ENCODE data around the gene TRIM5.
"Not testable (repeated sequence)": the region's sequence is repeated elsewhere in the genome, so short reads cannot be mapped to it uniquely, and the experiment has no call there.

TRIM5 gene

GRCh38 chr11:5684646-5685362 is at the start of gene TRIM5:
Gene TRIM5, minus strand, starts transcription at chr11:5685074. Its CDS starts 4,897 bp downstream, at chr11:5680177.
- DNase-seq = peak; percentile 75 to 82

GRCh38 chr11:5727691-5728090 is 42.8 kb upstream of the TRIM5 start:
- DNase-seq = no peak

GRCh38 chr11:5726351-5726750 is 41.5 kb upstream of the TRIM5 start:
- no peak for DNase-seq

- DNase-seq = no peak
Measured at GRCh38 chr11:5722622-5723021, 37.7 kb upstream of the TRIM5 start.

- DNase-seq = no peak
Measured at GRCh38 chr11:5719703-5720495, 35.0 kb upstream of the TRIM5 start.

- DNase-seq = not testable (repeated sequence)
Measured at GRCh38 chr11:5716518-5716917, 31.6 kb upstream of the TRIM5 start.

GRCh38 chr11:5713695-5714094 is 28.8 kb upstream of the TRIM5 start:
- DNase-seq = no peak

GRCh38 chr11:5712507-5712906 is 27.6 kb upstream of the TRIM5 start:
- DNase-seq = no peak

- DNase-seq = no peak
Measured at GRCh38 chr11:5705688-5706087, 20.8 kb upstream of the TRIM5 start.

GRCh38 chr11:5703741-5704536 is 19.1 kb upstream of the TRIM5 start:
- no peak for DNase-seq

- no peak for DNase-seq
Measured at GRCh38 chr11:5701055-5701577, 16.2 kb upstream of the TRIM5 start.

- no peak for DNase-seq
Measured at GRCh38 chr11:5700421-5701054, 15.7 kb upstream of the TRIM5 start.

GRCh38 chr11:5698281-5698680 is 13.4 kb upstream of the TRIM5 start:
- DNase-seq = no peak

- no peak for DNase-seq
Measured at GRCh38 chr11:5696210-5696609, 11.3 kb upstream of the TRIM5 start.

GRCh38 chr11:5695580-5695979 is 10.7 kb upstream of the TRIM5 start:
- no peak for DNase-seq

- DNase-seq = no peak
Measured at GRCh38 chr11:5694642-5695041, 9.8 kb upstream of the TRIM5 start.

GRCh38 chr11:5691964-5692361 is 7.1 kb upstream of the TRIM5 start:
- DNase-seq = no peak

- not testable (repeated sequence) for DNase-seq
Measured at GRCh38 chr11:5691238-5691963, 6.5 kb upstream of the TRIM5 start.

- DNase-seq = no peak
Measured at GRCh38 chr11:5690736-5691135, 5.9 kb upstream of the TRIM5 start.

GRCh38 chr11:5690216-5690615 is 5.3 kb upstream of the TRIM5 start:
- no peak for DNase-seq

- DNase-seq = peak; percentile 46 to 59
Measured at GRCh38 chr11:5689551-5689983, 4.7 kb upstream of the TRIM5 start, which contains the start of gene TRIM22. Gene TRIM22, plus strand, starts transcription at chr11:5689790. Its CDS starts 6,443 bp downstream, at chr11:5696233.

GRCh38 chr11:5688482-5688881 is 3.6 kb upstream of the TRIM5 start:
- no peak for DNase-seq

Data from activated CD4-positive, alpha-beta T cell treated with anti-CD3 and anti-CD28 coated beads, Interleukin-2, amount 50 U/mL, for 48 hours (primary cell).